Mammary epithelial cell (primary cell): Measurements from ENCODE around the gene TRAPPC10.

ENCODE experiments used
- CTCF ChIP-seq, 2 donors: IDR thresholded peaks in 1 of 2; conservative IDR thresholded peaks in 1 of 2; 2 replicates each; pipeline ENCODE4 v1.5.1; 2011 to 2012; ENCODE audit warnings: inconsistent platforms in 2 of 2, low read length in 2 of 2, mild to moderate bottlenecking in 2 of 2, control low read depth in 1 of 2, low read depth in 1 of 2; ENCODE audit not compliant: insufficient read depth in 1 of 2; ENCODE audit errors: extremely low read depth in 1 of 2
- EZH2 ChIP-seq: IDR thresholded peaks from 2 replicates; pipeline ENCODE4 v1.6.1; 2012; ENCODE audit warnings: low read length, inconsistent platforms, borderline replicate concordance

DNA sequence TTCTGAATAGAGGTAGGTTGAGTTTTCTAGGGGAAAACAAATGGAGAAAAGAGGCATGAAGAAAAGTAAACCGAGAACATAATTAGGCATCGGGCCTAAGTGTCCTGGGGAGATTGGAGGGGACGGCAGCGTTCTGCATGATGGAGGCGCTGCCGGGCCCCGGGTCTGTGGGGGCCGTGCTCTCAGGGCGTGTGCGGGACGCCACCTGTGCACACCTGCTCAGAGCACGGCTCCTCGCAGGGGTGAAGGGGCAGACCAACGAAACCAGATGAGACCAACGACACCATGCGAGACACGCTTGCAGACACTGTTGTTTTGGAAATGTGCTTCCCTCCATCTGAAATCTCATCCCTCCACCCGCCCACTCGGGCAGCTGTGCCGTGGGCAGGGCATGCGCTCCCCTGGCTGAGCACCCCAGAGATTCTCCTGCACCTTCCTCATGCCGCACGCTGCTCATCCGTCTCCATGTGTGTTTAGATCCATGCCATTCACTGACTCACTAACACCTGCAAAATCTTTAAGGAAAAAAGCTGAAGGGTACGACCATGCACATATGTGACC, 28.2 kb upstream of the TRAPPC10 start:
- TF ChIP-seq CTCF (conservative IDR thresholded peaks at IDR 0.05 in 1 of 2, IDR thresholded peaks at IDR 0.05 in 1 of 2; ENCODE audit: extremely low read depth in 1 of 2, insufficient read depth in 1 of 2, low read depth in 1 of 2, low read length in 2 of 2): no peak
- no peak for TF ChIP-seq EZH2
